Epithelial cell of esophagus (primary cell): ENCODE measurements around the gene LUZP1.

Source experiments
- DNase-seq: peaks from one replicate; pipeline ENCODE4 v3.0.0; 2010; ENCODE audit warnings: low read depth
- H3K4me3 ChIP-seq: 2 replicates; pipeline ENCODE4 v1.5.1; 2011; ENCODE audit warnings: mild to moderate bottlenecking, low read length, control low read depth
- CTCF ChIP-seq: IDR thresholded peaks from 2 replicates; pipeline ENCODE4 v1.5.1; 2011; ENCODE audit warnings: low read depth, mild to moderate bottlenecking, low read length, control low read depth, inconsistent platforms; ENCODE audit not compliant: insufficient read depth; ENCODE audit errors: missing control alignments

LUZP1 gene

GRCh38 chr1:23125489-23125888 lies 43.2 kb downstream of the LUZP1 start:
- no peak for TF ChIP-seq CTCF
- DNase-seq = no peak
- H3K4me3 ChIP-seq = no peak overlapping the region

- no peak for TF ChIP-seq CTCF
- H3K4me3 ChIP-seq = no peak overlapping the region
- DNase-seq = no peak
These were observed 44.2 kb downstream of the LUZP1 start for GRCh38 chr1:23124259-23125026.

GRCh38 chr1:23123528-23123927 lies 45.1 kb downstream of the LUZP1 start:
- no peak for TF ChIP-seq CTCF
- no peak overlapping the region for H3K4me3 ChIP-seq
- no peak for DNase-seq

- peak overlapping the region; percentile 1 for H3K4me3 ChIP-seq
- no peak for TF ChIP-seq CTCF
- peak; percentile 50 for DNase-seq
These were observed 45.9 kb downstream of the LUZP1 start for GRCh38 chr1:23122796-23123195.

GRCh38 chr1:23122023-23122748 lies 46.5 kb downstream of the LUZP1 start:
- no peak for TF ChIP-seq CTCF
- peak; percentile 46 for DNase-seq
- H3K4me3 ChIP-seq = peak overlapping the region; percentile 3

- no peak for DNase-seq
- no peak overlapping the region for H3K4me3 ChIP-seq
- TF ChIP-seq CTCF = no peak
These were observed 48.3 kb downstream of the LUZP1 start for GRCh38 chr1:23120383-23120782.
